OCI-LY7 (cell line): ENCODE data around the gene LIN28A. TPM values are rescaled to one million over a fixed set of nuclear protein-coding genes. Genes with fewer than 3 reads are reported as not detected.

Experiments used
- BruUV-seq: library from RNA; stranded (reverse); fragments of 400-500 nt; replicated peaks from 2 replicates; lab custom pipeline; 2021; lab: Mats Ljungman, UMichigan
- CTCF ChIA-PET: fragments of 300-600 bp; sonication (Branson Sonifier 250); formaldehyde crosslinking; loops from one replicate; lab custom pipeline; 2022; ENCODE audit warnings: antibody characterized with exemption; ENCODE audit not compliant: unreplicated experiment; lab: Charles Lee
- POLR2A ChIA-PET: fragments of 300-600 bp; sonication (Branson Sonifier 250); formaldehyde crosslinking; loops from one replicate; lab custom pipeline; 2022; ENCODE audit warnings: antibody characterized with exemption; lab: Charles Lee
- DNase-seq: peaks from one replicate; pipeline ENCODE4 v3.0.0-alpha.2; 2015; ENCODE audit warnings: low spot score
- H2AFZ ChIP-seq: fragments of 200-600 bp; sonication (generic), shearing (Covaris generic); 2 replicates; pipeline ENCODE4 v1.6.1; 2014; ENCODE audit warnings: mild to moderate bottlenecking, antibody characterized with exemption, low read length, moderate library complexity
- H3K27ac ChIP-seq: fragments of 200-600 bp; sonication (generic); 2 replicates; pipeline ENCODE4 v1.5.1; 2014; ENCODE audit warnings: mixed run types, low read depth, mild to moderate bottlenecking, moderate library complexity, low read length, inconsistent platforms; ENCODE audit not compliant: poor library complexity, severe bottlenecking
- H3K36me3 ChIP-seq: fragments of 200-600 bp; sonication (generic); 2 replicates; pipeline ENCODE4 v1.6.1; 2014; ENCODE audit warnings: mild to moderate bottlenecking, antibody characterized with exemption, low read length, moderate library complexity, mixed read lengths; ENCODE audit not compliant: insufficient read depth
- H3K4me1 ChIP-seq: fragments of 200-600 bp; sonication (generic); 2 replicates; pipeline ENCODE4 v1.5.1; 2014; ENCODE audit warnings: mild to moderate bottlenecking, low read length; ENCODE audit not compliant: insufficient read depth, poor library complexity, severe bottlenecking
- H3K4me2 ChIP-seq: fragments of 200-600 bp; sonication (generic); 2 replicates; pipeline ENCODE4 v1.6.1; 2014; ENCODE audit warnings: mild to moderate bottlenecking, low read length
- H3K4me3 ChIP-seq: fragments of 200-600 bp; sonication (generic); 2 replicates; pipeline ENCODE4 v1.5.1; 2014; ENCODE audit warnings: mild to moderate bottlenecking, low read depth, low read length; ENCODE audit not compliant: poor library complexity, severe bottlenecking
- H3K79me2 ChIP-seq: fragments of 200-600 bp; sonication (generic); 2 replicates; pipeline ENCODE4 v1.6.1; 2016; ENCODE audit warnings: low read depth, mild to moderate bottlenecking, low read length, moderate library complexity, mixed read lengths; ENCODE audit not compliant: insufficient read depth
- H3K9me2 ChIP-seq: fragments of 200-600 bp; sonication (generic); 2 replicates; pipeline ENCODE4 v1.6.1; 2016; ENCODE audit warnings: mild to moderate bottlenecking, low read length, mixed read lengths; ENCODE audit not compliant: insufficient read depth
- H3K9me3 ChIP-seq: fragments of 200-600 bp; sonication (generic); 2 replicates; pipeline ENCODE4 v1.6.1; 2014; ENCODE audit warnings: mild to moderate bottlenecking, mixed run types, low read length, mixed read lengths
- H4K20me1 ChIP-seq: fragments of 200-600 bp; sonication (generic); 2 replicates; pipeline ENCODE4 v1.6.1; 2014; ENCODE audit warnings: mild to moderate bottlenecking, antibody characterized with exemption, low read length, moderate library complexity, mixed read lengths; ENCODE audit not compliant: insufficient read depth
- CTCF ChIP-seq: fragments of 200-600 bp; sonication (generic); conservative IDR thresholded peaks from 2 replicates; pipeline ENCODE4 v1.5.1; 2014; ENCODE audit warnings: mild to moderate bottlenecking, antibody characterized with exemption, low read length, moderate library complexity, mixed read lengths
- EZH2phosphoT487 ChIP-seq: fragments of 200-600 bp; sonication (generic); IDR thresholded peaks from 2 replicates; pipeline ENCODE4 v1.6.1; 2018; ENCODE audit warnings: low read depth, borderline replicate concordance, mild to moderate bottlenecking, mixed run types, antibody characterized with exemption, low read length, moderate library complexity, mixed read lengths
- intact Hi-C: fragments of 100-400 bp; cut with micrococcal nuclease; formaldehyde crosslinking; loops from one replicate; pipeline ENCODE4 v1.10.0; 2022; ENCODE audit not compliant: unreplicated experiment
- total RNA-seq, 2 experiments: library from RNA; depleted of rRNA in 1 of 2; stranded (reverse); fragments of >200 nt in 1 of 2; shearing (Covaris generic) in 1 of 2; gene quantifications; 2 replicates each; pipeline ENCODE4 v1.2.3, GENCODE V29; 2014 to 2022

LIN28A gene
- total RNA-seq, 2 experiments from 2014 or later = not detected

- Histone ChIP-seq H3K79me2 (no peaks in the 10 kb centered on the region), H3K9me3 (no peaks in the 10 kb centered on the region), H3K9me2 (no peaks in the 10 kb centered on the region), H3K4me2 (no peak overlapping the region), H3K4me3 (no peak overlapping the region), H3K4me1 (peaks cover 15% of the 10 kb centered on the region), H3K36me3 (no peaks in the 10 kb centered on the region), H2AFZ (no peak overlapping the region), H3K27ac (no peak overlapping the region), H4K20me1 (no peaks in the 10 kb centered on the region)
- ChIA-PET POLR2A (interaction anchor here (0.5 kb wide), 1 partner anchor 1758 kb away, joined by 3 read pairs; no protein-coding TSS in a partner anchor), CTCF (no interaction called here)
- no TSS peak for BruUV-seq
- intact Hi-C loops = loop anchor here (10.0 kb wide), 1 partner anchor 307 kb away; no protein-coding TSS in a partner anchor
- no peak for DNase-seq
- TF ChIP-seq EZH2phosphoT487 = no peak
Observed at GRCh38 chr1:26411624-26412074, 1.0 kb downstream of the LIN28A start.

- Histone ChIP-seq H4K20me1 (no peaks in the 10 kb centered on the region), H3K4me3 (no peak overlapping the region), H3K9me3 (no peaks in the 10 kb centered on the region), H3K9me2 (no peaks in the 10 kb centered on the region), H3K4me2 (no peak overlapping the region), H3K36me3 (no peaks in the 10 kb centered on the region), H3K4me1 (peaks cover 15% of the 10 kb centered on the region), H2AFZ (no peak overlapping the region), H3K27ac (no peak overlapping the region), H3K79me2 (no peaks in the 10 kb centered on the region)
- ChIA-PET POLR2A (interaction anchor here (0.5 kb wide), 1 partner anchor 1757 kb away, joined by 3 read pairs; no protein-coding TSS in a partner anchor), CTCF (no interaction called here)
- intact Hi-C loops = loop anchor here (10.0 kb wide), 1 partner anchor 308 kb away; no protein-coding TSS in a partner anchor
- no peak for TF ChIP-seq EZH2phosphoT487
- DNase-seq = no peak
- no TSS peak for BruUV-seq
Observed at GRCh38 chr1:26412180-26412840, 1.7 kb downstream of the LIN28A start.

- Histone ChIP-seq H3K9me2 (no peaks in the 10 kb centered on the region), H4K20me1 (no peaks in the 10 kb centered on the region), H3K9me3 (no peaks in the 10 kb centered on the region), H3K4me2 (no peak overlapping the region), H3K36me3 (no peaks in the 10 kb centered on the region), H2AFZ (no peak overlapping the region), H3K4me1 (peaks cover 15% of the 10 kb centered on the region), H3K79me2 (no peaks in the 10 kb centered on the region), H3K4me3 (no peak overlapping the region), H3K27ac (no peak overlapping the region)
- TF ChIP-seq CTCF (no peak), EZH2phosphoT487 (no peak)
- ChIA-PET CTCF (no interaction called here), POLR2A (no interaction called here)
- DNase-seq = no peak
- BruUV-seq = no TSS peak
- intact Hi-C loops = loop anchor here (10.0 kb wide), 1 partner anchor 308 kb away; no protein-coding TSS in a partner anchor
Observed at GRCh38 chr1:26413031-26413430, 2.4 kb downstream of the LIN28A start.
